Caco-2 (cell line): Measurements from ENCODE around the gene FUT8. TPM values are rescaled to one million over a fixed set of nuclear protein-coding genes. Genes with fewer than 3 reads are reported as not detected.

ENCODE experiments used
- BruUV-seq: library from RNA; stranded (reverse); fragments of 400-500 nt; replicated peaks from 2 replicates; lab custom pipeline; 2021; lab: Mats Ljungman, UMichigan
- CTCF ChIA-PET: fragments of 300-600 bp; sonication (Branson Sonifier 250); formaldehyde crosslinking; loops from one replicate; lab custom pipeline; 2022; ENCODE audit warnings: antibody characterized with exemption; lab: Charles Lee
- POLR2A ChIA-PET: fragments of 300-600 bp; sonication (Branson Sonifier 250); formaldehyde crosslinking; loops from one replicate; lab custom pipeline; 2022; ENCODE audit warnings: antibody characterized with exemption; lab: Charles Lee
- DNase-seq, 2 experiments: peaks; one replicate each; pipeline versions ENCODE4 v3.0.0 to v3.0.0-alpha.2; 2020 to 2022
- H3K27me3 ChIP-seq: replicated peaks from 2 replicates; pipeline ENCODE4 v1.6.0; 2011; ENCODE audit warnings: low read length; ENCODE audit not compliant: control insufficient read depth, insufficient read depth
- H3K36me3 ChIP-seq: 2 replicates; pipeline ENCODE4 v1.5.1; 2011; ENCODE audit warnings: low read length; ENCODE audit not compliant: control insufficient read depth, insufficient read depth
- H3K4me1 ChIP-seq: fragments of 250-450 bp; sonication (Bioruptor Pico); 2 replicates; pipeline ENCODE4 v1.5.1; 2020; ENCODE audit warnings: mild to moderate bottlenecking
- H3K4me3 ChIP-seq: 2 replicates; pipeline ENCODE4 v1.5.1; 2011; ENCODE audit warnings: low read depth, mild to moderate bottlenecking, control low read depth, low read length
- H3K9me3 ChIP-seq: fragments of 250-450 bp; sonication (Bioruptor Pico); 2 replicates; pipeline ENCODE4 v1.5.1; 2020; ENCODE audit warnings: mild to moderate bottlenecking, moderate library complexity
- H3K27ac Mint-ChIP-seq: one replicate; pipeline ENCODE4 v1.8.0; 2022; ENCODE audit warnings: mixed read lengths; ENCODE audit not compliant: unreplicated experiment
- H3K27me3 Mint-ChIP-seq: one replicate; pipeline ENCODE4 v1.8.0; 2022; ENCODE audit warnings: mixed read lengths; ENCODE audit not compliant: insufficient read depth, unreplicated experiment
- H3K36me3 Mint-ChIP-seq: one replicate; pipeline ENCODE4 v1.8.0; 2022; ENCODE audit warnings: mild to moderate bottlenecking, mixed read lengths; ENCODE audit not compliant: insufficient read depth, unreplicated experiment
- H3K4me1 Mint-ChIP-seq: one replicate; pipeline ENCODE4 v1.8.0; 2022; ENCODE audit warnings: low read depth, mixed read lengths; ENCODE audit not compliant: unreplicated experiment
- H3K4me3 Mint-ChIP-seq: one replicate; pipeline ENCODE4 v1.8.0; 2022; ENCODE audit warnings: mild to moderate bottlenecking, moderate library complexity, mixed read lengths; ENCODE audit not compliant: unreplicated experiment
- H3K9me3 Mint-ChIP-seq: one replicate; pipeline ENCODE4 v1.8.0; 2022; ENCODE audit warnings: mixed read lengths; ENCODE audit not compliant: unreplicated experiment
- intact Hi-C: fragments of 100-400 bp; cut with micrococcal nuclease; formaldehyde crosslinking; loops from one replicate; pipeline ENCODE4 v1.10.0; 2022; ENCODE audit not compliant: unreplicated experiment
- total RNA-seq: library from RNA; stranded (reverse); gene quantifications from 2 replicates; pipeline ENCODE4 v1.2.3, GENCODE V29; 2022
- TF ChIP-seq, protein P1 (sequence below), 2 experiments: fragments of 200-600 bp in 1 of 2; IDR thresholded peaks; 1 replicate in 1 of 2; 2 replicates in 1 of 2; pipeline versions ENCODE4 v1.5.1 to v1.8.0; 2011 to 2022; ENCODE audit warnings: antibody characterized with exemption in 1 of 2, control low read depth in 1 of 2, inconsistent platforms in 1 of 2, low read depth in 1 of 2, low read length in 1 of 2, mild to moderate bottlenecking in 1 of 2, moderate library complexity in 1 of 2; ENCODE audit not compliant: insufficient read depth in 1 of 2, severe bottlenecking in 1 of 2, unreplicated experiment in 1 of 2

FUT8 gene
- total RNA-seq, 1 experiment from 2014 or later = 67.1 TPM

DNA sequence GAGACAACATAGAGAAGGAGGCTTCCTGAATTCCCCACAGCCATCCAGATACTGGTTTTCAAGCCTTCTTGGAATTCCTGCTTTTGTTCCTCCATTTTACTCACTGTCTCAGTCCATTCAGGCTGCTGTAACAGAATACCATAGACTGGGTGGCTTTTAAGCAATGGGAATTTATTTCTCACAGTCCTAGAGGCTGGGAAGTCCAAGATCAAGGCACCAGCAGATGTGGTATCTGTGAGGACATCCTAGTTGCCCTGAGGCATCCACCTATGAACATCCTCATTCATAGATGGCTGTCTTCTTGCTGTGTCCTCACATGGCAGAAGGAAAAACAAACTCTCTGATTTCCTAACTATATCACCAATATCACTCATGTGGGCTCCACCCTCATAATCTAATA is 374.9 kb downstream of the FUT8 start:
- no peaks in the 10 kb centered on the region for H3K36me3 Mint-ChIP-seq
- H3K4me1 Mint-ChIP-seq = no peaks in the 10 kb centered on the region
- TF ChIP-seq, protein P1, sequence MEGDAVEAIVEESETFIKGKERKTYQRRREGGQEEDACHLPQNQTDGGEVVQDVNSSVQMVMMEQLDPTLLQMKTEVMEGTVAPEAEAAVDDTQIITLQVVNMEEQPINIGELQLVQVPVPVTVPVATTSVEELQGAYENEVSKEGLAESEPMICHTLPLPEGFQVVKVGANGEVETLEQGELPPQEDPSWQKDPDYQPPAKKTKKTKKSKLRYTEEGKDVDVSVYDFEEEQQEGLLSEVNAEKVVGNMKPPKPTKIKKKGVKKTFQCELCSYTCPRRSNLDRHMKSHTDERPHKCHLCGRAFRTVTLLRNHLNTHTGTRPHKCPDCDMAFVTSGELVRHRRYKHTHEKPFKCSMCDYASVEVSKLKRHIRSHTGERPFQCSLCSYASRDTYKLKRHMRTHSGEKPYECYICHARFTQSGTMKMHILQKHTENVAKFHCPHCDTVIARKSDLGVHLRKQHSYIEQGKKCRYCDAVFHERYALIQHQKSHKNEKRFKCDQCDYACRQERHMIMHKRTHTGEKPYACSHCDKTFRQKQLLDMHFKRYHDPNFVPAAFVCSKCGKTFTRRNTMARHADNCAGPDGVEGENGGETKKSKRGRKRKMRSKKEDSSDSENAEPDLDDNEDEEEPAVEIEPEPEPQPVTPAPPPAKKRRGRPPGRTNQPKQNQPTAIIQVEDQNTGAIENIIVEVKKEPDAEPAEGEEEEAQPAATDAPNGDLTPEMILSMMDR (IDR thresholded peaks at IDR 0.05; ENCODE audit: insufficient read depth in 1 of 2, low read depth in 1 of 2, low read length in 1 of 2, severe bottlenecking in 1 of 2, unreplicated experiment in 1 of 2) = no peak
- H3K27ac Mint-ChIP-seq = no peak overlapping the region
- H3K9me3 Mint-ChIP-seq = no peaks in the 10 kb centered on the region
- peaks cover 12% of the 10 kb centered on the region for H3K27me3 Mint-ChIP-seq
- no peak overlapping the region for H3K4me3 ChIP-seq
- no peaks in the 10 kb centered on the region for H3K27me3 ChIP-seq
- no peaks in the 10 kb centered on the region for H3K9me3 ChIP-seq
- no peak for DNase-seq
- intact Hi-C loops = no loop called here
- BruUV-seq = no TSS peak
- H3K4me3 Mint-ChIP-seq = no peak overlapping the region
- ChIA-PET CTCF (no interaction called here), POLR2A (no interaction called here)
- H3K4me1 ChIP-seq = no peaks in the 10 kb centered on the region; the same call in 1 of the 2 replicates
- H3K36me3 ChIP-seq = no peaks in the 10 kb centered on the region

GRCh38 chr14:65788876-65789275 is 376.3 kb downstream of the FUT8 start:
- no peaks in the 10 kb centered on the region for H3K36me3 Mint-ChIP-seq
- TF ChIP-seq, protein P1 (IDR thresholded peaks at IDR 0.05; ENCODE audit: insufficient read depth in 1 of 2, low read depth in 1 of 2, low read length in 1 of 2, severe bottlenecking in 1 of 2, unreplicated experiment in 1 of 2) = no peak
- no peaks in the 10 kb centered on the region for H3K9me3 ChIP-seq
- no peaks in the 10 kb centered on the region for H3K27me3 ChIP-seq
- BruUV-seq = no TSS peak
- intact Hi-C loops = no loop called here
- no peak overlapping the region for H3K4me3 Mint-ChIP-seq
- no peaks in the 10 kb centered on the region; the same call in 1 of the 2 replicates for H3K4me1 ChIP-seq
- H3K27me3 Mint-ChIP-seq = peaks cover 7% of the 10 kb centered on the region
- H3K9me3 Mint-ChIP-seq = no peaks in the 10 kb centered on the region
- no peaks in the 10 kb centered on the region for H3K36me3 ChIP-seq
- H3K4me1 Mint-ChIP-seq = no peaks in the 10 kb centered on the region
- no peak overlapping the region for H3K4me3 ChIP-seq
- ChIA-PET POLR2A (no interaction called here), CTCF (no interaction called here)
- no peak overlapping the region for H3K27ac Mint-ChIP-seq
- DNase-seq = no peak

DNA sequence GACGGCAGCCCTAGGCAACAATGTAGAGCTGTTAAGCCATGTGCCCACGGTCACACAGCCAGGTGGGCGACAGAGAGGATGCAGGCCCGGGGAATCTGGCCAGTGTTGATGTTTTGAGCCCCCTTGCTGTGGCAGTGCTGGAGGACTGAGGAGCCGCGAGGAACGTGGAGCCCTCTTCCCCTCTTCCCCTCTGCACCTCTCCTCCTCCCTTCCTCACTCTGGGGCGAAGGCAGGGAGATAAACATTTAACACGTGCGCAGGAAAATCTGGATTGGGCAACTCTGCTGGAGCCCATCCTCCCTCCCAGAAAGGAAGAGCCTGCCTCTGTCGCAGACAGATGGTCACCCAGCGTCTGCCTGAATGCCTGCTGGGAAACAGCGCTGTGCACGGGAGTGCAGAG is 376.8 kb downstream of the FUT8 start:
- intact Hi-C loops = no loop called here
- POLR2A ChIA-PET = no interaction called here

More for the DNA sequence above, 376.8 kb downstream of the FUT8 start:
- TF ChIP-seq, protein P1 (IDR thresholded peaks at IDR 0.05; ENCODE audit: insufficient read depth in 1 of 2, low read depth in 1 of 2, low read length in 1 of 2, severe bottlenecking in 1 of 2, unreplicated experiment in 1 of 2) = no peak
- Mint-ChIP-seq H3K36me3 (no peaks in the 10 kb centered on the region), H3K9me3 (no peaks in the 10 kb centered on the region), H3K4me3 (no peak overlapping the region), H3K4me1 (no peaks in the 10 kb centered on the region), H3K27me3 (peaks cover 5% of the 10 kb centered on the region), H3K27ac (no peak overlapping the region)
- Histone ChIP-seq H3K27me3 (no peaks in the 10 kb centered on the region), H3K36me3 (no peaks in the 10 kb centered on the region), H3K9me3 (no peaks in the 10 kb centered on the region), H3K4me1 (no peaks in the 10 kb centered on the region; the same call in 1 of the 2 replicates), H3K4me3 (no peak overlapping the region)
- CTCF ChIA-PET = no interaction called here
- DNase-seq = no peak
- no TSS peak for BruUV-seq
